LNCAP (cell line): Measurements from ENCODE around the gene SAMD14.

Experiments
- TF ChIP-seq, protein P1 (sequence below): fragments of 450-650 bp; IDR thresholded peaks from 2 replicates; pipeline ENCODE4 v1.5.1; 2017; ENCODE audit warnings: mild to moderate bottlenecking

Gene SAMD14

DNA sequence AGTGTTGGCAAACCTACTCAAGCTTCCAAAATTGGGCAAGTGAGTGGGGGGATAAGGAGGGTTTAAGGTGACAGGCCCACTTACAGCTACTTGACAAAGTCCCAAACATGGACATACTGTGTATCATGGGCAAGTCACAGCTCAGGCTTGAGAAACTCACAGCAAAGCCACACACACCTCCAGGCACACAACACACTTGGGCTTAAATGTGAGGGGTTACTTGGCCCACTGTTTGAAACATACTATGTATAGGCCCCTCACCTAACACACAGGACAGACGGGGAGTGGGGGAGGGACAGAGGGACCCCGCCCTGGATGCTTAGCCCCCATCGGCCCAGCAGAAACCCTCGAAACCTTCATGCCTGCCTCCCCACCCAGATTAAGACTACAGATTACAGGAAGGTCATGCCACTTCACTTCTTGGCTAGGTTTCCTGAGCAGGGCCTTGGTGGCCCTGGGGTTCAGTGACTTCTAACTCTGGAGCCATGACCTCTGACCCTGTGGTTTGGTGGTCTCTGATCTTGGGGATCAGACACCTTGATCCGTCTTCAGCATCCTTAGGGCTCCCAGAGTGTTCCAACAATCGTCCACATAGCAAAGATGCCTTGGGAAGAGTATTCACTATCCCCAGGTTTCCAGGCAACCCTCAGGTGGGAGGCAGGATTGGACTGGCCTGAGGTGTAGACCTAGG lies 2.3 kb upstream of the SAMD14 start:
- TF ChIP-seq, protein P1, sequence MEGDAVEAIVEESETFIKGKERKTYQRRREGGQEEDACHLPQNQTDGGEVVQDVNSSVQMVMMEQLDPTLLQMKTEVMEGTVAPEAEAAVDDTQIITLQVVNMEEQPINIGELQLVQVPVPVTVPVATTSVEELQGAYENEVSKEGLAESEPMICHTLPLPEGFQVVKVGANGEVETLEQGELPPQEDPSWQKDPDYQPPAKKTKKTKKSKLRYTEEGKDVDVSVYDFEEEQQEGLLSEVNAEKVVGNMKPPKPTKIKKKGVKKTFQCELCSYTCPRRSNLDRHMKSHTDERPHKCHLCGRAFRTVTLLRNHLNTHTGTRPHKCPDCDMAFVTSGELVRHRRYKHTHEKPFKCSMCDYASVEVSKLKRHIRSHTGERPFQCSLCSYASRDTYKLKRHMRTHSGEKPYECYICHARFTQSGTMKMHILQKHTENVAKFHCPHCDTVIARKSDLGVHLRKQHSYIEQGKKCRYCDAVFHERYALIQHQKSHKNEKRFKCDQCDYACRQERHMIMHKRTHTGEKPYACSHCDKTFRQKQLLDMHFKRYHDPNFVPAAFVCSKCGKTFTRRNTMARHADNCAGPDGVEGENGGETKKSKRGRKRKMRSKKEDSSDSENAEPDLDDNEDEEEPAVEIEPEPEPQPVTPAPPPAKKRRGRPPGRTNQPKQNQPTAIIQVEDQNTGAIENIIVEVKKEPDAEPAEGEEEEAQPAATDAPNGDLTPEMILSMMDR, result no peak

GRCh38 chr17:50130559-50131305 lies 772 bp upstream of the SAMD14 start:
- TF ChIP-seq, protein P1, result no peak

- TF ChIP-seq, protein P1, result no peak
These were observed 620 bp downstream of the SAMD14 start for GRCh38 chr17:50129353-50129727.

DNA sequence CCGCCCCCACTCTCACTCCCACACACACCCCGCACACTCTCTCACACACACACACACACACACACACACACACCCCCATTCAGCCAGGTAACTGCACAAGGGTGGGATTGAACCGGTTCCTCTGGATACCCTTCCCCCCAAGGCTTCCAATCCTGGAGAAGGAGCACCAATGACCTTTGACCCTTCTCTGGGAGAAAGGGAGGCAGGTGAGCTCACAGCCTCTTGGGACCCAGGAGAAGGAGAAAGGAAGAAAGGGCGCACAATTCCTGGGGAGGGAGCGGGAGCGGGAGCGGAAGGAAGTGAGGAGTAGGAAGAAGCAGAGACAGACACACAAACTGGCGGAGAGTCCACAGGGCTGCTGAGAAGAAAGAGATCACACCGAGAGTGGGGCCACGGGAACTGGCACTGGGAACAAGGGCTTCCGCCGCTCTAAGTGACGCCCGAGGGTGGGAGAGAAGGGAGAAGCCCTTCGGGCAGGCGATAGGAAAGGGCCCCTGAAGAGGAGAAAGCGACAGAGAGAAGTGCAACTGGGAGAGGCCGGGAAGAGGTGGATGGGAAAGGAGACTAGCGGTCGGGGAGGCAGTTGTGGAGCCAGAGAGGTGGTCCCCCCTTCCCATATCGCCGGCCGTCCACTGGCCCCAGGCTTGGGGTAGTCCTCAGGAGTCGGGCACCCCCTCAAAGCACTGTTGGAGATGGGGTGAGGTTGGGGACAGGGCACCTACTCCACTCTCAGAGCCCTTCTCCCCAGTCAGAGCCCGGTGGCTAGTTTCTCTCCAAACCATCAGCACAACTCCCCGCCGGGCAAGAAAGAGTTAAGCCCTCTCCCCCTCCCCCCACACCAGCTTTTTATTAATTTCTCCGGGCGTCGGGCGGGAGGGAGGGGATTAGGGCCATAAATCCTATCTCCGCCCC lies 1.3 kb downstream of the SAMD14 start:
- TF ChIP-seq, protein P1, result no peak

DNA sequence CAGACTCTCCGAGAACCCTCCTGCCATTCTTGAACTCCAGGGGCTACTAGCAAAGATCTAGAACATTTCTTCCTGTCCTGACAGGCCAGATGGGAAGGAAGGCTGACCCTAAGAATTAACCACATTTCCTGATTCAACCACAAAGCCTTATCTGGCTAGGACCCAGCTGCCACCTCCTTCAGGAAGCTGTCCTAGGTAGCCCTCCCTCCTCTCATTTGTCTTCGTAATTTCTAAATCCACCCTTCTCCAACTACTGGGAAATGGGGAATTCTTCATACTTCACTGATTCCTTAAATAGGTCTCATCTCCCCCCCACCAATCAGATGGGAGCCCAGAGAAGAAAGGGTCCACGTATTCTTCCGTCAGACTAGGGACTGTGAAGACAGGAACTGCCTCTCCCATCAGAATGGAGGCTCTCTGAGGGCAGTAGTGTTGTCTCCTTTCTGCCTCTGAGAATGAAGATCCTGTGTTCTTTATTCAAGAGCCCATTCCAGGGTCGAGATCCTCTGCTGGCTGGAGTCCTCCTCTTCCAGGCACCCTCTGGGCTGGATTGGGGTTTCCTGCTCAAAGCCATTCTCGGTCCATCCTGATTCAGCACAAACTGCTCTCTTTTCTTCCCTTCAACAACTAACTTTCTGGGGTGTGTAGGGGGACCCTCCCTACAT lies 2.1 kb downstream of the SAMD14 start:
- TF ChIP-seq, protein P1, result no peak

DNA sequence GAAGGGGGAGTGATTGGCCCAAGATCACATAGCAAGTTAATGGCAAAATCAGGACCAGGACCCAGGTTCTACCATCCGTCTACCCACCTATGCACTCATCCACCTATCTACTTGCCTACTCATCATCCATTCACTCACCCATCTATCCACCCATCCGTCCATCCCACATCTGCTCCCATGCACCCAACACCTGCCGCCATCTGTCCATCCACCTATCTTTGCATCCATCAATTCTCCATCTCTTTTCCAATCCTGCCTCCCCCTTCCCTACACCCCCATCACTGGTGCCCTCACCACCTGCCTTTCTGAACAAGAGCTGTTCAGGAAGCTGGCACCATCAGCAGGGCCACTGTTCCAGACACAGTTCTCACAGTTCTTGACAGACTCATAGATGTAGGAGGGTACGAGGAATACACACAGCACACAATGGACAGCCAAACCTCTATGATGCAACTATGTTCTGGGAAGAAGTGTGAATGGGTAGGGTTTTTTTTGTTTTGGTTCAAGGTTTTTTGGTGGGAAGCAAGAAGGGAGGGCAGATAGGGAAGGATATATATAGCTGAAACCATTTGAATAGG lies 4.5 kb downstream of the SAMD14 start:
- TF ChIP-seq, protein P1, result no peak
